ENCODE measurements around the gene RGS5. TPM values are rescaled to one million over a fixed set of nuclear protein-coding genes. Genes with fewer than 3 reads are reported as not detected.

The RGS5 gene
- total and polyA plus RNA-seq, 2 donors (not counting 1 experiment from before 2014, with no cell fraction given) = 0.64 to 1.2 TPM

DNA sequence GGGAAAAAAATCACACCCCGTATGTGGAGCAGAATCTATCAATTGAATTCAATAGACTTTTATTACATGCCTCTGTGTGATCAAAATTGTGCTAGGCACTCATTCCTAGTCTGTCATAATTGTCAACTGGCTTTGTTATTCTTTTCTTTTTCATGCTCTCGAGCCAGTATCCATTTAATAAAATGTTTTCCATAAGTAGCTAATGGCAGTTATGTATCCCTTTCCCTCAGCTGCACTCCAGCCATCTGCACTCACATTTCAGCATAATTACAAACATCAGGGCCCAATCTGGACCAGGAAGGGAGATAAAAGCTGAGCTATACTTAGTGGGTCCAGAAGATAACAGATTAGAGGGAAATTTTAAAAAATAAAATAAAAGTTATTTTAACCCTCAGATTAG lies 15.9 kb downstream of the RGS5 start:
- no peak overlapping the region for H3K4me3 ChIP-seq (ENCODE audit: control extremely low read depth in 1 of 5, extremely low read depth in 1 of 5, insufficient read depth in 1 of 5, low read depth in 2 of 5, low read length in 4 of 5)
- H4K20me1 ChIP-seq (ENCODE audit: control insufficient read depth, insufficient read depth, low read length, poor library complexity, severe bottlenecking) = no peaks in the 10 kb centered on the region
- POLR2A ChIA-PET = no interaction called here
- DNase-seq (no peak), ATAC-seq (ENCODE audit: low read depth) (no peak)
- no CpG with 5 or more reads among the region's 2 CpGs for WGBS (ENCODE audit: insufficient coverage)
- H3K4me2 ChIP-seq (replicated peaks; ENCODE audit: low read depth, low read length, poor library complexity, severe bottlenecking) = no peak overlapping the region
- CTCF ChIA-PET = no interaction called here
- no peaks in the 10 kb centered on the region for H3K4me1 ChIP-seq (ENCODE audit: control insufficient read depth in 2 of 2, insufficient read depth in 2 of 2, low read length in 2 of 2)
- intact Hi-C loops (cut with micrococcal nuclease) = no loop called here
- TF ChIP-seq EZH2 (IDR thresholded peaks at IDR 0.05; ENCODE audit: borderline replicate concordance, insufficient read depth, low read depth, low read length, poor library complexity, severe bottlenecking) = no peak
- TF ChIP-seq, protein P1, sequence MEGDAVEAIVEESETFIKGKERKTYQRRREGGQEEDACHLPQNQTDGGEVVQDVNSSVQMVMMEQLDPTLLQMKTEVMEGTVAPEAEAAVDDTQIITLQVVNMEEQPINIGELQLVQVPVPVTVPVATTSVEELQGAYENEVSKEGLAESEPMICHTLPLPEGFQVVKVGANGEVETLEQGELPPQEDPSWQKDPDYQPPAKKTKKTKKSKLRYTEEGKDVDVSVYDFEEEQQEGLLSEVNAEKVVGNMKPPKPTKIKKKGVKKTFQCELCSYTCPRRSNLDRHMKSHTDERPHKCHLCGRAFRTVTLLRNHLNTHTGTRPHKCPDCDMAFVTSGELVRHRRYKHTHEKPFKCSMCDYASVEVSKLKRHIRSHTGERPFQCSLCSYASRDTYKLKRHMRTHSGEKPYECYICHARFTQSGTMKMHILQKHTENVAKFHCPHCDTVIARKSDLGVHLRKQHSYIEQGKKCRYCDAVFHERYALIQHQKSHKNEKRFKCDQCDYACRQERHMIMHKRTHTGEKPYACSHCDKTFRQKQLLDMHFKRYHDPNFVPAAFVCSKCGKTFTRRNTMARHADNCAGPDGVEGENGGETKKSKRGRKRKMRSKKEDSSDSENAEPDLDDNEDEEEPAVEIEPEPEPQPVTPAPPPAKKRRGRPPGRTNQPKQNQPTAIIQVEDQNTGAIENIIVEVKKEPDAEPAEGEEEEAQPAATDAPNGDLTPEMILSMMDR (IDR thresholded peaks at IDR 0.05) = no peak
- H3K27me3 Mint-ChIP-seq = peaks cover 16% of the 10 kb centered on the region
- H3K9ac ChIP-seq (ENCODE audit: low read length) = no peak overlapping the region
- H3K9me3 Mint-ChIP-seq (ENCODE audit: insufficient read depth) = no peaks in the 10 kb centered on the region
- H3K36me3 ChIP-seq (replicated peaks in 1 of 2; ENCODE audit: control extremely low read depth in 1 of 2, control insufficient read depth in 1 of 2, extremely low read depth in 1 of 2, insufficient read depth in 2 of 2, low read length in 1 of 2) = no peaks in the 10 kb centered on the region
- H3K27ac Mint-ChIP-seq = no peak overlapping the region
- no peaks in the 10 kb centered on the region for H3K27me3 ChIP-seq (replicated peaks in 1 of 4; ENCODE audit: control extremely low read depth in 1 of 4, control insufficient read depth in 3 of 4, insufficient read depth in 4 of 4, low read length in 3 of 4)
- no peak overlapping the region for H3K27ac ChIP-seq (ENCODE audit: low read length in 2 of 2)
- no peaks in the 10 kb centered on the region for H3K79me2 ChIP-seq (ENCODE audit: control insufficient read depth, insufficient read depth, low read length)
- no peak overlapping the region for H3K4me3 Mint-ChIP-seq
- H3K4me1 Mint-ChIP-seq = no peaks in the 10 kb centered on the region
- no peaks in the 10 kb centered on the region for H3K9me3 ChIP-seq (ENCODE audit: control extremely low read depth in 1 of 3, control insufficient read depth in 2 of 3, insufficient read depth in 1 of 3, low read length in 2 of 3)
- no peak overlapping the region for H2AFZ ChIP-seq (ENCODE audit: insufficient read depth, low read depth, low read length, poor library complexity, severe bottlenecking)

DNA sequence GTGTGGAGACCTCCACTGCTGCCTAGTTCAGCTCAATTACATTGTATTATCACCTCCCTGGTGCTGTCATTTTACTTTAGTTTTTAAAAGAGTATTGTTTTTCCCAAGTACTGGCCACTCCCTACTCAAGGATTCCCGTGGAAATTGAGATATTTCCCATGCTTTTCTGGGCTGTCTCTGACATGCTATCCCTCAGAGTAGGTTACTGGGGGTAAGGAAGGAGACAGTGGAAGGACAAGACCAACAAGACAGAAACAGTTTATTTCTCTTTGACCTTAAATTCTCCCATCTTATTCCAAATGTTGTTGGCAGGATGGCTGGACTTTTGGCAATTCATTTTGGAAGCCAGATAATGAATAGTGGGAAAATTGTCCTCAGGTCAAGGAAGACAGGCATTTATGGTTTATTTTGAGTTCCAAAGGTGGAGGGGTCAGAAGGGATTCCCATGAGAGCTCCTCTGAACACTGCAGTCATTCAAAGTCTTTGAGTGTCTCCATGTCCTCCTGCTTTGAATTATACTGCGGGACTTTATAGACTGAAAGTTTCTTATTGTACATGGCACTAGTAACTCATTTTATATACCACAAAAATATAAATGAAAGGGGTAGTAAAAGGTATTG lies 20.3 kb downstream of the RGS5 start:
- Histone ChIP-seq H4K20me1 (ENCODE audit: control insufficient read depth, insufficient read depth, low read length, poor library complexity, severe bottlenecking) (no peaks in the 10 kb centered on the region), H3K4me3 (ENCODE audit: control extremely low read depth in 1 of 5, extremely low read depth in 1 of 5, insufficient read depth in 1 of 5, low read depth in 2 of 5, low read length in 4 of 5) (no peak overlapping the region), H3K79me2 (ENCODE audit: control insufficient read depth, insufficient read depth, low read length) (no peaks in the 10 kb centered on the region), H3K36me3 (replicated peaks in 1 of 2; ENCODE audit: control extremely low read depth in 1 of 2, control insufficient read depth in 1 of 2, extremely low read depth in 1 of 2, insufficient read depth in 2 of 2, low read length in 1 of 2) (no peaks in the 10 kb centered on the region), H3K27ac (ENCODE audit: low read length in 2 of 2) (no peak overlapping the region), H3K9me3 (ENCODE audit: control extremely low read depth in 1 of 3, control insufficient read depth in 2 of 3, insufficient read depth in 1 of 3, low read length in 2 of 3) (no peaks in the 10 kb centered on the region), H3K27me3 (replicated peaks in 1 of 4; ENCODE audit: control extremely low read depth in 1 of 4, control insufficient read depth in 3 of 4, insufficient read depth in 4 of 4, low read length in 3 of 4) (no peaks in the 10 kb centered on the region), H3K4me2 (replicated peaks; ENCODE audit: low read depth, low read length, poor library complexity, severe bottlenecking) (no peak overlapping the region), H2AFZ (ENCODE audit: insufficient read depth, low read depth, low read length, poor library complexity, severe bottlenecking) (no peak overlapping the region), H3K9ac (ENCODE audit: low read length) (no peak overlapping the region), H3K4me1 (ENCODE audit: control insufficient read depth in 2 of 2, insufficient read depth in 2 of 2, low read length in 2 of 2) (no peaks in the 10 kb centered on the region)
- H3K27me3 Mint-ChIP-seq = peaks cover 25% of the 10 kb centered on the region
- no peak overlapping the region for H3K4me3 Mint-ChIP-seq
- ATAC-seq (ENCODE audit: low read depth) (no peak), DNase-seq (no peak)
- no CpG with 5 or more reads among the region's 2 CpGs for WGBS (ENCODE audit: insufficient coverage)
- ChIA-PET POLR2A (no interaction called here), CTCF (no interaction called here)
- intact Hi-C loops (cut with micrococcal nuclease) = no loop called here
- TF ChIP-seq, protein P1 (IDR thresholded peaks at IDR 0.05) = no peak
- no peak for TF ChIP-seq EZH2 (IDR thresholded peaks at IDR 0.05; ENCODE audit: borderline replicate concordance, insufficient read depth, low read depth, low read length, poor library complexity, severe bottlenecking)
- H3K27ac Mint-ChIP-seq = no peak overlapping the region
- no peaks in the 10 kb centered on the region for H3K9me3 Mint-ChIP-seq (ENCODE audit: insufficient read depth)
- no peaks in the 10 kb centered on the region for H3K4me1 Mint-ChIP-seq

Data from B cell (primary cell).